ENCODE measurements around the gene PLPP4. TPM values are rescaled to one million over a fixed set of nuclear protein-coding genes. Genes with fewer than 3 reads are reported as not detected.
A peak's percentile ranks its signal among the peaks of the same experiment; 100 is the strongest.

PLPP4 gene
- total RNA-seq, 1 donor from 2014 or later: 2.0 TPM

DNA sequence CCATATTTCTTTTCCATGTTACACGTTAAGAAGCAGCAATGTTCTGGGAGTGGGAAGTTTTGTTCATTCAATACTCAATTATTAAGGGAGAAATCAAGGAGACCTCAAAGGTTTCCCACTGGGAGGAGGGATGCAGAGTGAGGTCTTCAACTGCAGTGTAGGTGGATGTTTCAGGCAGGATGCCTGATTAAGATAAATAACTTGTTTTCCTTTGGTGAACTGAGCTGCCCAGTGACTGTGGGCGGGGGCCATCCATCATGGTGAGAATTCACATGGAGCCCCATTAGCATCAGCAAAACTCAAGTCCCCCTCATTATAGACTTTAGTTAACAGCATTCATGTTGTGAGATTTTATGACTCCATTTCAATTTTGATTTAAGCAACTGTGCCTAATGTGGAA is 121.1 kb downstream of the PLPP4 start:
- DNase-seq (ENCODE audit: extremely low spot score, unreplicated experiment): peak; percentile 15
- H3K27ac Mint-ChIP-seq (ENCODE audit: unreplicated experiment): no peak overlapping the region
- no peaks in the 10 kb centered on the region for H3K4me1 Mint-ChIP-seq (ENCODE audit: unreplicated experiment)
- no peaks in the 10 kb centered on the region for H3K9me3 Mint-ChIP-seq (ENCODE audit: unreplicated experiment)
- TF ChIP-seq, protein P1, sequence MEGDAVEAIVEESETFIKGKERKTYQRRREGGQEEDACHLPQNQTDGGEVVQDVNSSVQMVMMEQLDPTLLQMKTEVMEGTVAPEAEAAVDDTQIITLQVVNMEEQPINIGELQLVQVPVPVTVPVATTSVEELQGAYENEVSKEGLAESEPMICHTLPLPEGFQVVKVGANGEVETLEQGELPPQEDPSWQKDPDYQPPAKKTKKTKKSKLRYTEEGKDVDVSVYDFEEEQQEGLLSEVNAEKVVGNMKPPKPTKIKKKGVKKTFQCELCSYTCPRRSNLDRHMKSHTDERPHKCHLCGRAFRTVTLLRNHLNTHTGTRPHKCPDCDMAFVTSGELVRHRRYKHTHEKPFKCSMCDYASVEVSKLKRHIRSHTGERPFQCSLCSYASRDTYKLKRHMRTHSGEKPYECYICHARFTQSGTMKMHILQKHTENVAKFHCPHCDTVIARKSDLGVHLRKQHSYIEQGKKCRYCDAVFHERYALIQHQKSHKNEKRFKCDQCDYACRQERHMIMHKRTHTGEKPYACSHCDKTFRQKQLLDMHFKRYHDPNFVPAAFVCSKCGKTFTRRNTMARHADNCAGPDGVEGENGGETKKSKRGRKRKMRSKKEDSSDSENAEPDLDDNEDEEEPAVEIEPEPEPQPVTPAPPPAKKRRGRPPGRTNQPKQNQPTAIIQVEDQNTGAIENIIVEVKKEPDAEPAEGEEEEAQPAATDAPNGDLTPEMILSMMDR (IDR thresholded peaks at IDR 0.05): no peak
- H3K4me3 Mint-ChIP-seq (ENCODE audit: unreplicated experiment): no peak overlapping the region
- no peaks in the 10 kb centered on the region for H3K36me3 Mint-ChIP-seq (ENCODE audit: unreplicated experiment)
- no peaks in the 10 kb centered on the region for H3K27me3 Mint-ChIP-seq (ENCODE audit: unreplicated experiment)

GRCh38 chr10:120578890-120579289 is 121.9 kb downstream of the PLPP4 start:
- Mint-ChIP-seq H3K27me3 (ENCODE audit: unreplicated experiment) (no peaks in the 10 kb centered on the region), H3K4me1 (ENCODE audit: unreplicated experiment) (no peaks in the 10 kb centered on the region)
- no peak for DNase-seq (ENCODE audit: extremely low spot score, unreplicated experiment)

GRCh38 chr10:120580918-120581895 is 124.2 kb downstream of the PLPP4 start:
- Mint-ChIP-seq H3K27me3 (ENCODE audit: unreplicated experiment) (no peaks in the 10 kb centered on the region), H3K4me1 (ENCODE audit: unreplicated experiment) (no peaks in the 10 kb centered on the region), H3K36me3 (ENCODE audit: unreplicated experiment) (no peaks in the 10 kb centered on the region), H3K4me3 (ENCODE audit: unreplicated experiment) (no peak overlapping the region), H3K9me3 (ENCODE audit: unreplicated experiment) (no peaks in the 10 kb centered on the region), H3K27ac (ENCODE audit: unreplicated experiment) (no peak overlapping the region)
- DNase-seq (ENCODE audit: extremely low spot score, unreplicated experiment): peak; percentile 62
- TF ChIP-seq, protein P1 (IDR thresholded peaks at IDR 0.05): no peak

More at GRCh38 chr10:120578890-120579289, 121.9 kb downstream of the PLPP4 start:
- Mint-ChIP-seq H3K27ac (ENCODE audit: unreplicated experiment) (no peak overlapping the region), H3K4me3 (ENCODE audit: unreplicated experiment) (no peak overlapping the region), H3K9me3 (ENCODE audit: unreplicated experiment) (no peaks in the 10 kb centered on the region), H3K36me3 (ENCODE audit: unreplicated experiment) (no peaks in the 10 kb centered on the region)
- TF ChIP-seq, protein P1 (IDR thresholded peaks at IDR 0.05): no peak

DNA sequence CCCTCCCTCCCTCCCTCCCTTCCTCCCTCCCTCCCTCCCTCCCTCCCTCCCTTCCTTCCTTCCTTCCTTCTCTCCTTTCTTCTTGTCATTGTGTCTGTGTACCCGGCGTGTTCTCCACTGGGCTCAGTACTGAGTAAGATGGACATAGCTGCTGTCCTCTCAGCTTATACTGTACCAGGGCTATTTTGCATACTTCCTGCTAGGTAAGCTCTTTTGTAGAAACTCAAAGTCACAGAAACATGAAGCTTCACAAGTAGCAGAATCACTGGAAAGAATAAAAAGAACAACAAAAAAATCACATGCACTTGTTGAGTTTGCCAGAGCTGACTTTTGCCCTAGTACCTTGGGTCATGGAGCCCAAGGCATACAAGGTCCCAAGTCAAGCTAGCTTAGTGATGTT is 125.7 kb downstream of the PLPP4 start:
- Mint-ChIP-seq H3K36me3 (ENCODE audit: unreplicated experiment) (no peaks in the 10 kb centered on the region), H3K27ac (ENCODE audit: unreplicated experiment) (no peak overlapping the region), H3K9me3 (ENCODE audit: unreplicated experiment) (no peaks in the 10 kb centered on the region), H3K27me3 (ENCODE audit: unreplicated experiment) (no peaks in the 10 kb centered on the region), H3K4me3 (ENCODE audit: unreplicated experiment) (no peak overlapping the region), H3K4me1 (ENCODE audit: unreplicated experiment) (no peaks in the 10 kb centered on the region)
- TF ChIP-seq, protein P1 (IDR thresholded peaks at IDR 0.05): no peak
- no peak for DNase-seq (ENCODE audit: extremely low spot score, unreplicated experiment)

- no peak overlapping the region for H3K27ac Mint-ChIP-seq (ENCODE audit: unreplicated experiment)
- H3K27me3 Mint-ChIP-seq (ENCODE audit: unreplicated experiment): no peaks in the 10 kb centered on the region
- no peak overlapping the region for H3K4me3 Mint-ChIP-seq (ENCODE audit: unreplicated experiment)
- TF ChIP-seq, protein P1 (IDR thresholded peaks at IDR 0.05): no peak
- DNase-seq (ENCODE audit: extremely low spot score, unreplicated experiment): peak; percentile 19
- H3K4me1 Mint-ChIP-seq (ENCODE audit: unreplicated experiment): no peaks in the 10 kb centered on the region
- H3K36me3 Mint-ChIP-seq (ENCODE audit: unreplicated experiment): no peaks in the 10 kb centered on the region
- no peaks in the 10 kb centered on the region for H3K9me3 Mint-ChIP-seq (ENCODE audit: unreplicated experiment)
Observed at GRCh38 chr10:120583424-120584108, 126.5 kb downstream of the PLPP4 start.

Measured in osteocyte (in vitro differentiated cells).